HEK293T (cell line): Measurements from ENCODE around the gene LMAN2L.

ENCODE experiments used
- CTCF ChIA-PET: fragments of 350-600 bp; formaldehyde crosslinking; extraction: SDS; loops from one replicate; lab custom pipeline; 2021; ENCODE audit warnings: antibody characterized with exemption, inconsistent platforms; lab: Yijun Ruan, JAX
- POLR2A ChIA-PET: fragments of 350-600 bp; formaldehyde crosslinking; extraction: SDS; loops from one replicate; lab custom pipeline; 2020; ENCODE audit warnings: antibody characterized with exemption, inconsistent platforms; lab: Yijun Ruan, JAX
- DNase-seq: peaks from one replicate; pipeline ENCODE4 v3.0.0; 2012; ENCODE audit warnings: mixed read lengths; ENCODE audit errors: extremely low spot score
- ARNT ChIP-seq: fragments of 450-650 bp; IDR thresholded peaks from 2 replicates; pipeline ENCODE4 v1.6.1; 2017; ENCODE audit warnings: mild to moderate bottlenecking
- BHLHE40 ChIP-seq: fragments of 450-650 bp; IDR thresholded peaks from 2 replicates; pipeline ENCODE4 v1.6.1; 2016; ENCODE audit warnings: mild to moderate bottlenecking, moderate library complexity, borderline replicate concordance
- CTBP1 ChIP-seq: fragments of 450-650 bp; IDR thresholded peaks from 2 replicates; pipeline ENCODE4 v1.6.1; 2016; ENCODE audit warnings: borderline replicate concordance
- ELF4 ChIP-seq: fragments of 450-650 bp; IDR thresholded peaks from 2 replicates; pipeline ENCODE4 v1.6.1; 2017; ENCODE audit warnings: antibody characterized with exemption
- FOXA1 ChIP-seq: fragments of 450-650 bp; IDR thresholded peaks from 2 replicates; pipeline ENCODE4 v1.6.1; 2016; ENCODE audit warnings: mild to moderate bottlenecking
- FOXK2 ChIP-seq: fragments of 450-650 bp; IDR thresholded peaks from 2 replicates; pipeline ENCODE4 v1.6.1; 2016; ENCODE audit warnings: mild to moderate bottlenecking
- FOXM1 ChIP-seq: fragments of 450-650 bp; IDR thresholded peaks from 2 replicates; pipeline ENCODE4 v1.6.1; 2017; ENCODE audit warnings: mild to moderate bottlenecking, borderline replicate concordance
- HDGF ChIP-seq: fragments of 450-650 bp; IDR thresholded peaks from 2 replicates; pipeline ENCODE4 v1.6.1; 2017; ENCODE audit warnings: antibody characterized with exemption, borderline replicate concordance
- L3MBTL2 ChIP-seq: fragments of 450-650 bp; conservative IDR thresholded peaks from 2 replicates; pipeline ENCODE4 v1.6.1; 2016; ENCODE audit warnings: mild to moderate bottlenecking
- LEF1 ChIP-seq: fragments of 450-650 bp; IDR thresholded peaks from 2 replicates; pipeline ENCODE4 v1.6.1; 2017; ENCODE audit warnings: mild to moderate bottlenecking, borderline replicate concordance
- NFRKB ChIP-seq: fragments of 450-650 bp; IDR thresholded peaks from 2 replicates; pipeline ENCODE4 v1.6.1; 2016; ENCODE audit warnings: mild to moderate bottlenecking, moderate library complexity
- SP1 ChIP-seq: fragments of 450-650 bp; IDR thresholded peaks from 2 replicates; pipeline ENCODE4 v1.6.1; 2017
- SUZ12 ChIP-seq: fragments of 450-650 bp; IDR thresholded peaks from 2 replicates; pipeline ENCODE4 v1.6.1; 2016; ENCODE audit warnings: mild to moderate bottlenecking
- TARDBP ChIP-seq: fragments of 450-650 bp; IDR thresholded peaks from 2 replicates; pipeline ENCODE4 v1.6.1; 2016
- ZNF384 ChIP-seq: fragments of 450-650 bp; IDR thresholded peaks from 2 replicates; pipeline ENCODE4 v1.6.1; 2016
- TF ChIP-seq, protein P1 (sequence below): fragments of 450-650 bp; IDR thresholded peaks from 2 replicates; pipeline ENCODE4 v1.6.1; 2016

The LMAN2L gene

GRCh38 chr2:96663829-96664228 is 76.0 kb downstream of the LMAN2L start:
- ChIA-PET CTCF (interaction anchor here (0.7 kb wide), 1 partner anchor 271 kb away, joined by 5 read pairs; no protein-coding TSS in a partner anchor), POLR2A (no interaction called here)
- DNase-seq = no peak
- TF ChIP-seq, protein P1, sequence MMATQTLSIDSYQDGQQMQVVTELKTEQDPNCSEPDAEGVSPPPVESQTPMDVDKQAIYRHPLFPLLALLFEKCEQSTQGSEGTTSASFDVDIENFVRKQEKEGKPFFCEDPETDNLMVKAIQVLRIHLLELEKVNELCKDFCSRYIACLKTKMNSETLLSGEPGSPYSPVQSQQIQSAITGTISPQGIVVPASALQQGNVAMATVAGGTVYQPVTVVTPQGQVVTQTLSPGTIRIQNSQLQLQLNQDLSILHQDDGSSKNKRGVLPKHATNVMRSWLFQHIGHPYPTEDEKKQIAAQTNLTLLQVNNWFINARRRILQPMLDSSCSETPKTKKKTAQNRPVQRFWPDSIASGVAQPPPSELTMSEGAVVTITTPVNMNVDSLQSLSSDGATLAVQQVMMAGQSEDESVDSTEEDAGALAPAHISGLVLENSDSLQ = no peak
- TF ChIP-seq TARDBP = no peak
- no peak for TF ChIP-seq FOXA1
- TF ChIP-seq FOXM1 = no peak
- no peak for TF ChIP-seq BHLHE40
- no peak for TF ChIP-seq NFRKB
- TF ChIP-seq L3MBTL2 = no peak
- no peak for TF ChIP-seq FOXK2
- no peak for TF ChIP-seq CTBP1
- TF ChIP-seq ARNT = no peak
- TF ChIP-seq SUZ12 = no peak
- TF ChIP-seq ELF4 = no peak
- no peak for TF ChIP-seq SP1
- no peak for TF ChIP-seq LEF1
- no peak for TF ChIP-seq ZNF384
- TF ChIP-seq HDGF = no peak

- POLR2A ChIA-PET = no interaction called here
- no peak for DNase-seq
- TF ChIP-seq FOXM1 = no peak
- TF ChIP-seq SP1 = no peak
- TF ChIP-seq TARDBP = no peak
- TF ChIP-seq, protein P1 = no peak
- no peak for TF ChIP-seq L3MBTL2
- no peak for TF ChIP-seq ELF4
- no peak for TF ChIP-seq NFRKB
- no peak for TF ChIP-seq ZNF384
- no peak for TF ChIP-seq HDGF
- TF ChIP-seq LEF1 = no peak
- TF ChIP-seq FOXA1 = no peak
- no peak for TF ChIP-seq FOXK2
- TF ChIP-seq BHLHE40 = no peak
- no peak for TF ChIP-seq SUZ12
- no peak for TF ChIP-seq ARNT
- no peak for TF ChIP-seq CTBP1
- CTCF ChIA-PET = interaction anchor here (0.7 kb wide), 1 partner anchor 270 kb away, joined by 5 read pairs; no protein-coding TSS in a partner anchor
Measured at GRCh38 chr2:96663177-96663576, 76.7 kb downstream of the LMAN2L start.

DNA sequence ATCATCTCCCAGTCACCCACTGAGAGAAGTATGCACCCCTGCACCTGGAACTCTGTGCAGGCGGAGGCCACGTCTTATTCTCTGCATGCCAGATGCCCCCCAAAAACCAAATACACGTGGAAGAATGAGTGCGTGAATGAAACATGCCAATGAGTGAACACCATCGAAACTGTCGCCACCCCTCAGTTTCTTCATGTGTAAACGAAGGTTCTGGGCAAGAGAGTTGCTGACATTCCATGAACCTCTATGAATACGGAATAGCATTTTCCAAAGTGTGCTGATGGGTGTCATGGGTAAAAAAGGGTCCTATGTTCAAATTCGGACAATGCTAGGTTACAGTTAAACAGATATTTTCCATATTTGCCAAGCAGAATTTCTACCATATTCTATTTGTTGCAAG is 77.5 kb downstream of the LMAN2L start:
- POLR2A ChIA-PET = no interaction called here
- CTCF ChIA-PET = no interaction called here

DNA sequence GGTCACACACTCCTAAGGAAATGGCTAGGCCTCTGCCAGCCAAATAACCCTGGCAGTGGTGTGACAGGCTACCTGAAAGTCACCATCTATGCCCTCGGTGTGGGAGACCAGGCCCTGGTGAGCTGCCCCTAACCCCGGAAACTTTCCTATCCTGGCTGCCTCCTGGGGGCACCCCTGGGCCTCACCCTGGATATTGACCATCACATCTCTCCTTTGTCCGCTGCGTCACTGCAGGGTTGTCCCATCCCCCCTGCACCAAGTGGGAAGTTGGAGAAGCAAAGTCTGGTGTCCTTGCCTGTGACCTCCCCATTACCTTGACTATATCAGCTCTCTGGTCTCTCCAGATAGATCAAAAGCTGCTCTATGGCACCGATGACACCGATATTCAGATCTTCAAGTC is 78.5 kb downstream of the LMAN2L start:
- DNase-seq = no peak
- ChIA-PET POLR2A (no interaction called here), CTCF (no interaction called here)
- TF ChIP-seq FOXK2 (no peak), CTBP1 (no peak), FOXA1 (no peak), ARNT (no peak), LEF1 (no peak), HDGF (no peak), SP1 (no peak), ELF4 (no peak), FOXM1 (no peak), SUZ12 (no peak), ZNF384 (no peak), NFRKB (no peak), L3MBTL2 (no peak), TARDBP (no peak), BHLHE40 (no peak)
- TF ChIP-seq, protein P1 = no peak

More for the DNA sequence above, 77.5 kb downstream of the LMAN2L start:
- DNase-seq = no peak
- TF ChIP-seq BHLHE40 (no peak), SP1 (no peak), HDGF (no peak), FOXA1 (no peak), ARNT (no peak), NFRKB (no peak)

DNA sequence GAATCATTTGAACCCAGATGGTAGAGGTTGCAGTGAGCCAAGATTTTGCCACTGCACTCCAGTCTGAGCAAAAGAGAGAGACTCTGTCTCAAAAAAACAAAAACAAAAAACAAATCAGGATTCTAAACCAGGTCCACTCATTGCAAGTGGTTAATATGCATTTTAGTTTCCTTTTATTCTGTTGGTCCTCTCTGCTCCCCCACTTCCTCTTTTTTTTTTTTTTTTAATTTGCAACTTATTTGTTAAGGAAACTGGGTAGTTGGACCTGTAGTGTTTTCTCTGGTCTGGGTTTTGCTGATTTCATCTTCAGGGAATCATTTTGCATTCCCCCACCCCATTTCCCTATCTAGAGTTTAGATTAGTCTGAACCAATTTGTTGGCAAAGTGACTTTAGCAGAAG is 83.3 kb downstream of the LMAN2L start:
- DNase-seq = no peak
- POLR2A ChIA-PET = no interaction called here
- TF ChIP-seq FOXA1 = no peak
- TF ChIP-seq HDGF = no peak
- TF ChIP-seq ELF4 = no peak
- TF ChIP-seq SUZ12 = no peak
- TF ChIP-seq ARNT = no peak
- TF ChIP-seq, protein P1 = no peak
- TF ChIP-seq FOXM1 = no peak
- TF ChIP-seq L3MBTL2 = no peak
- CTCF ChIA-PET = no interaction called here
